K562 (cell line): Measurements from ENCODE around the gene TRIM27. TPM values are rescaled to one million over a fixed set of nuclear protein-coding genes. Genes with fewer than 3 reads are reported as not detected.

Experiments
- CBFB ChIP-seq: sonication (generic); formaldehyde crosslinking; IDR thresholded peaks from 2 replicates; pipeline ENCODE4 v1.4.0; 2020; ENCODE audit warnings: mild to moderate bottlenecking, missing genetic modification reagents
- FOXK2 ChIP-seq, 2 experiments: fragments of 450-650 bp; IDR thresholded peaks in 1 of 2; conservative IDR thresholded peaks in 1 of 2; 2 replicates each; pipeline ENCODE4 v1.6.1; 2016; ENCODE audit warnings: low read depth in 2 of 2, mild to moderate bottlenecking in 1 of 2
- HSF4 ChIP-seq: fragments of 250-450 bp; sonication (Bioruptor Pico); IDR thresholded peaks from 2 replicates; pipeline ENCODE4 v2.1.2; 2022; ENCODE audit warnings: mild to moderate bottlenecking, moderate library complexity, borderline replicate concordance
- RBFOX2 ChIP-seq: fragments of 200-400 bp; formaldehyde crosslinking; IDR thresholded peaks from 2 replicates; pipeline ENCODE4 v1.6.1; 2017; ENCODE audit warnings: low read depth, mild to moderate bottlenecking, low read length, moderate library complexity
- RBM15 ChIP-seq: fragments of 200-400 bp; formaldehyde crosslinking; IDR thresholded peaks from 2 replicates; pipeline ENCODE4 v1.6.1; 2018; ENCODE audit warnings: mild to moderate bottlenecking, low read length, moderate library complexity; ENCODE audit not compliant: insufficient read depth
- SAFB2 ChIP-seq: fragments of 200-400 bp; formaldehyde crosslinking; IDR thresholded peaks from 2 replicates; pipeline ENCODE4 v1.6.1; 2018; ENCODE audit warnings: borderline replicate concordance, low read length, low read depth, moderate library complexity; ENCODE audit not compliant: severe bottlenecking
- SMAD2 ChIP-seq: fragments of 150-350 bp; IDR thresholded peaks from 2 replicates; pipeline ENCODE4 v1.6.1; 2014; ENCODE audit warnings: low read depth, mild to moderate bottlenecking, low read length
- THAP12 ChIP-seq: fragments of 250-450 bp; sonication (Bioruptor Pico); IDR thresholded peaks from 2 replicates; pipeline ENCODE4 v1.9.0; 2021; ENCODE audit warnings: mild to moderate bottlenecking, inconsistent platforms
- TOE1 ChIP-seq, 2 experiments: fragments of 450-650 bp in 1 of 2; sonication (generic) in 1 of 2; formaldehyde crosslinking in 1 of 2; IDR thresholded peaks; 2 replicates each; pipeline versions ENCODE4 v1.7.1 to v1.8.0; 2016 to 2022; ENCODE audit warnings: borderline replicate concordance in 2 of 2, mild to moderate bottlenecking in 2 of 2, antibody characterized with exemption in 1 of 2, inconsistent platforms in 1 of 2, low read depth in 1 of 2, missing genetic modification reagents in 1 of 2, moderate library complexity in 1 of 2
- ZFP30 ChIP-seq: fragments of 250-450 bp; sonication (Bioruptor Pico); IDR thresholded peaks from 2 replicates; pipeline ENCODE4 v1.8.0; 2022; ENCODE audit warnings: moderate library complexity, mild to moderate bottlenecking, inconsistent platforms, borderline replicate concordance
- ZNF175 ChIP-seq: fragments of 200-800 bp; sonication (Bioruptor generic); IDR thresholded peaks from 2 replicates; pipeline ENCODE4 v1.6.1; 2016; ENCODE audit warnings: low read depth, mild to moderate bottlenecking, missing genetic modification characterization, missing compliant biosample characterization
- ZNF280A ChIP-seq: fragments of 450-650 bp; IDR thresholded peaks from 2 replicates; pipeline ENCODE4 v1.6.1; 2018; ENCODE audit warnings: mild to moderate bottlenecking, low read depth; ENCODE audit not compliant: partially characterized antibody
- ZNF609 ChIP-seq: sonication (generic); formaldehyde crosslinking; IDR thresholded peaks from 2 replicates; pipeline ENCODE4 v1.8.1; 2023; ENCODE audit warnings: missing genetic modification reagents, mild to moderate bottlenecking, borderline replicate concordance
- polyA plus RNA-seq, 8 experiments: library from polyadenylated mRNA; depleted of rRNA in 4 of 8; stranded (reverse) in 5 of 8; unstranded in 3 of 8; fragments of >200 nt; fragmentation: Nextera tagmentation in 2 of 8; fragmentation: Illumina TruSeq in 1 of 8; extraction: Ambion mirVana in 2 of 8; extraction: Trizol in 1 of 8; gene quantifications; 2 replicates each; pipeline versions ENCODE4 v1.2.1 to v1.2.3, GENCODE V29; 2011 to 2014; ENCODE audit warnings: inconsistent platforms in 1 of 8, missing spikeins in 1 of 8
- total RNA-seq, 7 experiments: library from RNA; depleted of rRNA in 6 of 7; stranded (reverse); fragments of >200 nt in 6 of 7; fragmentation: Illumina TruSeq in 2 of 7; extraction: Trizol in 2 of 7; gene quantifications; 2 replicates each; pipeline versions ENCODE4 v1.2.1 to v1.2.3, GENCODE V29; 2011 to 2021; ENCODE audit warnings: low replicate concordance in 1 of 7

TRIM27 gene
- total and polyA plus RNA-seq, 9 of the 15 experiments (the other 6 are each of a cell fraction or from before 2014, with no cell fraction given), result 37.7 to 235 (median 122) TPM

GRCh38 chr6:28880894-28881780 is 42.6 kb downstream of the TRIM27 start (continued):
- TF ChIP-seq ZNF280A (no peak), RBM15 (no peak), ZNF175 (CRISPR knock-in tag) (no peak), HSF4 (no peak), CBFB (CRISPR knock-in tag) (peak; percentile 52; the same call in 1 of the 2 replicates), FOXK2 (conservative IDR thresholded peaks at IDR 0.05 in 1 of 2, IDR thresholded peaks at IDR 0.05 in 1 of 2; ENCODE audit: low read depth in 2 of 2) (peak; percentile 13 to 47; a peak in 2 of 4 replicates), RBFOX2 (no peak), THAP12 (CRISPR knock-in tag) (no peak), ZFP30 (no peak), SMAD2 (no peak), SAFB2 (no peak), TOE1 (IDR thresholded peaks at IDR 0.05; ENCODE audit: borderline replicate concordance) (peak; percentile 46), TOE1 (CRISPR knock-in tag; IDR thresholded peaks at IDR 0.05; ENCODE audit: borderline replicate concordance, low read depth) (no peak), ZNF609 (CRISPR knock-in tag) (no peak)
